Loucy (cell line): ENCODE measurements around the gene CHD9NB.
A peak's percentile ranks its signal among the peaks of the same experiment; 100 is the strongest.

Experiments used
- H2AFZ ChIP-seq: fragments of 200-600 bp; sonication (generic); 2 replicates; pipeline ENCODE4 v1.6.0; 2016; ENCODE audit warnings: antibody characterized with exemption, mild to moderate bottlenecking, low read length, moderate library complexity
- H3F3A ChIP-seq: fragments of 200-600 bp; 2 replicates; pipeline ENCODE4 v1.6.0; 2016; ENCODE audit warnings: antibody characterized with exemption, low read depth, mild to moderate bottlenecking
- H3K27me3 ChIP-seq: fragments of 200-600 bp; sonication (generic); 2 replicates; pipeline ENCODE4 v1.6.1; 2014; ENCODE audit warnings: low read length, mild to moderate bottlenecking; ENCODE audit not compliant: insufficient read depth, poor library complexity, severe bottlenecking
- H3K36me3 ChIP-seq: fragments of 200-600 bp; sonication (generic); 2 replicates; pipeline ENCODE4 v1.6.1; 2016; ENCODE audit warnings: low read length; ENCODE audit not compliant: insufficient read depth
- H3K4me1 ChIP-seq: fragments of 200-600 bp; sonication (generic); 2 replicates; pipeline ENCODE4 v1.5.1; 2014; ENCODE audit warnings: low read length, mild to moderate bottlenecking; ENCODE audit not compliant: insufficient read depth, poor library complexity, severe bottlenecking
- H3K4me2 ChIP-seq: fragments of 200-600 bp; sonication (generic); 2 replicates; pipeline ENCODE4 v1.6.0; 2014; ENCODE audit warnings: antibody characterized with exemption, low read length, low read depth, mild to moderate bottlenecking; ENCODE audit not compliant: poor library complexity, severe bottlenecking
- H3K4me3 ChIP-seq: fragments of 200-600 bp; sonication (generic); 2 replicates; pipeline ENCODE4 v1.5.1; 2014; ENCODE audit warnings: low read length, mild to moderate bottlenecking, mixed read lengths; ENCODE audit not compliant: poor library complexity, severe bottlenecking
- H3K79me2 ChIP-seq: fragments of 200-600 bp; sonication (generic); 2 replicates; pipeline ENCODE4 v1.6.1; 2014; ENCODE audit warnings: low read length; ENCODE audit not compliant: insufficient read depth
- H3K9ac ChIP-seq: fragments of 200-600 bp; sonication (generic); 2 replicates; pipeline ENCODE4 v1.6.0; 2014; ENCODE audit warnings: mild to moderate bottlenecking, low read depth, low read length, moderate library complexity; ENCODE audit not compliant: poor library complexity, severe bottlenecking
- H3K9me2 ChIP-seq: fragments of 200-600 bp; sonication (generic); replicated peaks from 2 replicates; pipeline ENCODE4 v1.6.1; 2016; ENCODE audit warnings: low read depth, low read length, mixed read lengths
- H3K9me3 ChIP-seq: fragments of 200-600 bp; sonication (generic); 2 replicates; pipeline ENCODE4 v1.6.1; 2014; ENCODE audit warnings: mild to moderate bottlenecking, antibody characterized with exemption, low read length, low read depth; ENCODE audit not compliant: insufficient read depth
- H4K20me1 ChIP-seq: fragments of 200-600 bp; sonication (generic); 2 replicates; pipeline ENCODE4 v1.6.0; 2014; ENCODE audit warnings: antibody characterized with exemption, low read length, mild to moderate bottlenecking; ENCODE audit not compliant: insufficient read depth, poor library complexity, severe bottlenecking
- EZH2phosphoT487 ChIP-seq: fragments of 200-600 bp; IDR thresholded peaks from 2 replicates; pipeline ENCODE4 v1.6.1; 2018; ENCODE audit warnings: antibody characterized with exemption, mild to moderate bottlenecking, moderate library complexity, borderline replicate concordance
- TF ChIP-seq, protein P1 (sequence below): fragments of 200-600 bp; sonication (generic); conservative IDR thresholded peaks from 2 replicates; pipeline ENCODE4 v1.5.1; 2014; ENCODE audit warnings: mild to moderate bottlenecking, antibody characterized with exemption, low read length

The CHD9NB gene

DNA sequence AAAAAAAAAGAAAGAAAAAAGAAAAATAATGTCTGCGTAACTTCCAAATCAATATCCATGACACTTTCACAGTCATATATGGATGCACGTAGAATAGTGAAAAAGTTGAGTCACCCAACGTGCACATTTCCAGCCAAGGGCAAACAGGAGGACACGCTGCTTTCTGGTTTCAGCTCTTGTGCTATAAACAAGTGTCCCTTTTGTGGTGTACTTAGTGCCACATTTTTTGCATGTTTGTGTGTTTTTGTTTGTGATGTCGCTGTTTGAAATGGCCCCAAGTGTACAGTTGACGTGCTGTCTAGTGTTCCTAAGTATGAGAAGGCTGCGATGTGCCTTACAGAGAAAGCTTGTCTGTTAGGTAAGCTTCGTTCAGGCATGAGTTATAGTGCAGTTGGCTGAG is 5.0 kb upstream of the CHD9NB start:
- TF ChIP-seq, protein P1, sequence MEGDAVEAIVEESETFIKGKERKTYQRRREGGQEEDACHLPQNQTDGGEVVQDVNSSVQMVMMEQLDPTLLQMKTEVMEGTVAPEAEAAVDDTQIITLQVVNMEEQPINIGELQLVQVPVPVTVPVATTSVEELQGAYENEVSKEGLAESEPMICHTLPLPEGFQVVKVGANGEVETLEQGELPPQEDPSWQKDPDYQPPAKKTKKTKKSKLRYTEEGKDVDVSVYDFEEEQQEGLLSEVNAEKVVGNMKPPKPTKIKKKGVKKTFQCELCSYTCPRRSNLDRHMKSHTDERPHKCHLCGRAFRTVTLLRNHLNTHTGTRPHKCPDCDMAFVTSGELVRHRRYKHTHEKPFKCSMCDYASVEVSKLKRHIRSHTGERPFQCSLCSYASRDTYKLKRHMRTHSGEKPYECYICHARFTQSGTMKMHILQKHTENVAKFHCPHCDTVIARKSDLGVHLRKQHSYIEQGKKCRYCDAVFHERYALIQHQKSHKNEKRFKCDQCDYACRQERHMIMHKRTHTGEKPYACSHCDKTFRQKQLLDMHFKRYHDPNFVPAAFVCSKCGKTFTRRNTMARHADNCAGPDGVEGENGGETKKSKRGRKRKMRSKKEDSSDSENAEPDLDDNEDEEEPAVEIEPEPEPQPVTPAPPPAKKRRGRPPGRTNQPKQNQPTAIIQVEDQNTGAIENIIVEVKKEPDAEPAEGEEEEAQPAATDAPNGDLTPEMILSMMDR, result no peak
- TF ChIP-seq EZH2phosphoT487, result no peak
- no peak overlapping the region for H3K9ac ChIP-seq

DNA sequence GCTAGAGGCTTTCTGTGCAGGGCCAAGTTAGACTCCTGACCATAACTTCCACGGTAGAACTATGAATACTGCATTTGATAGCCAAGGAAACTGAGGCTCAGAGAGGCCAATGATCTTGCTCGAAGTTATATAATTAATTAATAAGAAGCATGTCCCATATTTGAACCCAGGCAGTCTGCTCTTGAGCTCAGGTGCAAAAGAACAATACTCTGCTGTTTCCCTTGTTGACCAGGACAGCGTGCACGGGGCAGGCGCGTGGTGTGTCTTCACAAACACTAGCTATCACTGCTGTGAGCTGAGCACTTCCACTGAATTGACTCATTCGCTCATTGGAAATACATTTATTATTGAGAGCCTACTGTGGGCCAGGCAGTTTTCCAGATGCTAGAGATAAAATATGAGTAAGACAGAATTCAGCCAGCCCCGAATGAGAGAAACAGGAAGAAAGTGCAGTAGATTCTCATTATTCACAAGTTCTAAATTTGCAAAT is 3.7 kb upstream of the CHD9NB start:
- Histone ChIP-seq H3K4me2 (peak overlapping the region; percentile 88), H3K9me2 (no peaks in the 10 kb centered on the region), H2AFZ (no peak overlapping the region), H3K9me3 (no peaks in the 10 kb centered on the region), H4K20me1 (no peaks in the 10 kb centered on the region), H3K79me2 (peaks cover 23% of the 10 kb centered on the region), H3K4me1 (peaks cover 26% of the 10 kb centered on the region), H3K9ac (peak overlapping the region; percentile 90), H3F3A (no peaks in the 10 kb centered on the region), H3K4me3 (peak overlapping the region; percentile 83), H3K36me3 (no peaks in the 10 kb centered on the region), H3K27me3 (no peaks in the 10 kb centered on the region)
- TF ChIP-seq, protein P1, result no peak
- TF ChIP-seq EZH2phosphoT487, result no peak

More for the DNA sequence above, 5.0 kb upstream of the CHD9NB start:
- Histone ChIP-seq H3K4me2 (peak overlapping the region; percentile 22), H3K4me1 (peaks cover 22% of the 10 kb centered on the region), H3K27me3 (no peaks in the 10 kb centered on the region), H3K9me2 (no peaks in the 10 kb centered on the region), H3K9me3 (no peaks in the 10 kb centered on the region), H4K20me1 (no peaks in the 10 kb centered on the region), H2AFZ (no peak overlapping the region), H3K79me2 (peaks cover 23% of the 10 kb centered on the region), H3K36me3 (no peaks in the 10 kb centered on the region), H3K4me3 (no peak overlapping the region), H3F3A (no peaks in the 10 kb centered on the region)

DNA sequence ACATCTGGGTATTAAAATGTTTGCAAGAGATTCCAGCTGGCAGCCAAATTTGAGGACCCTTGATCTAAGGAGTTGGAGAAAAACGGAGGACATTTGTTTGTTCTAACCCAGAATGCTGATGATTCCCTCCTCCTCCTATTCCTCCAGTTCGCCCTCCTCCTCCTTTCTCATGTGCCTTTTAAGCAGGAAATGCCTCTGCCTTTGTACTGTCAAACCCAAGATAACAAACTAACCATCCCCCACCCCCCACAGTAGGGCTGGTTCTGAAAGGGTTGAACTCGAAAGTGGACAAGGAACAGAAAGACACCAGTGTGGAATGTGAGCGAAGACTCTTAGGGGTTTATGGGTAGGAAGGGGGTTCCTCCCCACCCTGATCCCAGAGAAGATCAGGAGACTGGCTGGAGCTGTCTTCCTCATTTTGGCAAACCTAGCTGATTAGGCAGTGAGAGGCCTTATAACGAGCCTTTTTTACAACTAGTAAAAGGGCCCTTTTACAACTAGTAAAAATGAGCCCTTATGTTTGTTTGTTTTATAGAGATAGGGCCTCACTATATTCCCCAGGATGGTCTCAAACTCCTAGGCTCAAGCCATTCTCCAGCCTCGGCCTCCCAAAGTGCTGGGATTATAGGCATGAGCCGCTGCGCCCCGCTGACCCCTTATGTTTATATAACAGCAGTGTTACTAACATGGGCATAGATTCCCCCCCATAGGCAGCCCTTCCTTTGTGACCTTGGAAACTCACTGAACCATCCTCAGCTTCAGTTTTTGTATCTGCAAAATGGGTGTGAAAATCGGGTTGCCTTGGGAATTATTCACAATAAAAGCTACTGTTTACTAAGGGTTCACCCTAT is 3.1 kb upstream of the CHD9NB start:
- peak overlapping the region; percentile 90 for H3K9ac ChIP-seq
- no peaks in the 10 kb centered on the region for H4K20me1 ChIP-seq
- H3F3A ChIP-seq, result no peaks in the 10 kb centered on the region
- H3K79me2 ChIP-seq, result peaks cover 23% of the 10 kb centered on the region
- no peak for TF ChIP-seq EZH2phosphoT487
- TF ChIP-seq, protein P1, result no peak
- no peaks in the 10 kb centered on the region for H3K36me3 ChIP-seq
- peak overlapping the region; percentile 99 for H2AFZ ChIP-seq
- H3K4me3 ChIP-seq, result peak overlapping the region; percentile 83
- no peaks in the 10 kb centered on the region for H3K9me2 ChIP-seq
- H3K4me1 ChIP-seq, result peaks cover 26% of the 10 kb centered on the region
- H3K9me3 ChIP-seq, result no peaks in the 10 kb centered on the region
- H3K4me2 ChIP-seq, result peak overlapping the region; percentile 88
- H3K27me3 ChIP-seq, result no peaks in the 10 kb centered on the region
